Testis (tissue), 3 donors: Measurements from ENCODE around the gene BNC2. TPM values are rescaled to one million over a fixed set of nuclear protein-coding genes. Genes with fewer than 3 reads are reported as not detected.

ENCODE experiments used
- DNase-seq: peaks from one replicate; pipeline ENCODE4 v3.0.0-alpha.2; 2019
- H3K27ac ChIP-seq, 2 donors: fragments of 200-600 bp; sonication (generic); one replicate each; pipeline ENCODE4 v1.5.1; 2019
- H3K27me3 ChIP-seq: fragments of 200-600 bp; sonication (generic); one replicate; pipeline ENCODE4 v1.5.1; 2019
- H3K36me3 ChIP-seq: fragments of 200-600 bp; sonication (generic); one replicate; pipeline ENCODE4 v1.5.1; 2017; ENCODE audit warnings: low read depth; ENCODE audit errors: missing control alignments
- H3K4me1 ChIP-seq: fragments of 200-600 bp; sonication (generic); one replicate; pipeline ENCODE4 v1.5.1; 2019
- H3K4me3 ChIP-seq, 2 donors: fragments of 200-600 bp; sonication (generic); one replicate each; pipeline ENCODE4 v1.5.1; 2017 to 2019
- H3K9me3 ChIP-seq: fragments of 200-600 bp; sonication (generic); one replicate; pipeline ENCODE4 v1.5.1; 2017
- POLR2A ChIP-seq: fragments of 450-650 bp; IDR thresholded peaks from one replicate; pipeline ENCODE4 v1.6.1; 2017; ENCODE audit warnings: antibody characterized with exemption, mild to moderate bottlenecking, moderate library complexity
- WGBS, 2 donors: methylation state at CpG; one replicate each; pipeline ENCODE4 v1.1.5; 2018; 5-methylcytosine and 5-hydroxymethylcytosine counted together
- intact Hi-C: fragments of 100-400 bp; cut with DNase I; formaldehyde crosslinking; loops from one replicate; pipeline ENCODE4 v1.15.1; 2023; ENCODE audit warnings: low total_unique reads
- polyA plus RNA-seq: library from polyadenylated mRNA; stranded (reverse); fragments of 350-450 nt; fragmentation: Illumina TruSeq; extraction: RNeasy Lipid Tissue Mini Kit (QIAGEN cat#74804); gene quantifications from one replicate; pipeline ENCODE4 v1.2.3, GENCODE V29; 2014; ENCODE audit warnings: low read depth, low replicate concordance; ENCODE audit not compliant: insufficient read depth
- total RNA-seq, 2 donors: library from RNA; depleted of rRNA; stranded (reverse); fragments of >200 nt; gene quantifications; one replicate each; pipeline ENCODE4 v1.2.3, GENCODE V29; 2016
- TF ChIP-seq, protein P1 (sequence below), 3 experiments: fragments of 450-650 bp in 2 of 3; fragments of 200-600 bp in 1 of 3; sonication (generic) in 1 of 3; IDR thresholded peaks; one replicate each; pipeline ENCODE4 v1.5.1; 2016 to 2019; ENCODE audit warnings: antibody characterized with exemption in 3 of 3, mild to moderate bottlenecking in 2 of 3, moderate library complexity in 1 of 3

The BNC2 gene
- total and polyA plus RNA-seq, 3 donors from 2014 or later, result 14.6 to 35.2 (median 32.0) TPM

DNA sequence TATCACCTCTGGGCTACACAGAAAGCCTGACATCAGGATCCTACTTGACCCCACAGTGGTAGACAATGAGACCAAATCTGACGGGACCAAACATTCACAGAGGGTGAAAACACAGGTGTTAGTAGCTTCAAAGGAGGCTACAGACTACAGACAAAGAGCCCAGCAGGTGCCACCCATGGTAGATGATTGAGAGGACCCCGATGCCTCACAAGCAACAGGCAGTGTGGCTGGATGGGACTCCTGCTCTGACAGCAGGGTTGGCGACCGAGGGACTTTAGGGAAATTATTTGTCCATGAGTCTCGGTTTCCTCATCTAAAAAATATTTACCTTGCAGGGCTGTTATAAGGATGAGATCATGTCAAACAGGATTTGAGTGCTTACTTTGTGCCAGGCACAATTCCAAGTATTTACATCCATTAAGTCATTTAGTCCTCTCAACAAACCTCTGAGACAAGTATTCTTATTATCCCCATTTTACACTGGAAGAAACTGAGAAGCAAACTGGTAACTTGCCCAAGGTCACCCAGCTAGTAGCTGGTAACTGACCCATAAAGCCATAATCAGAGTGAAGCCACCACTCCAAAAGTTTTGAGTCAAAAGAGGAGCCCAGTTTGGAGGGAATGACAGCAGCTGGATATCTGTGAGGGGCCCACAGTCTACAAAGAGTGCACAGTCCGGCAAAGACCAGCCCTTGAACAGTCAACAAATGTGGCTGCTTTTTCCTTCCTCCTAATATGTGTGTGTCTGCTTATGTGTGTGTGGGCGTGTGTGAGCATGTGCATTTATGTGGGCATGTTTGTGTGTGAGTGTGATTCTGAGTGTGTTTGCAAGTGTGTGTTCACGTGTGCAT lies 502.0 kb downstream of the BNC2 start:
- intact Hi-C loops, result no loop called here
- Histone ChIP-seq H3K4me1 (no peaks in the 10 kb centered on the region), H3K27ac (no peak overlapping the region), H3K27me3 (no peaks in the 10 kb centered on the region), H3K36me3 (no peaks in the 10 kb centered on the region), H3K9me3 (no peaks in the 10 kb centered on the region), H3K4me3 (no peak overlapping the region)
- DNase-seq, result no peak
- 91 to 93% methylated on average over 8 of the region's 8 CpGs for WGBS, 2 donors
- TF ChIP-seq, protein P1, sequence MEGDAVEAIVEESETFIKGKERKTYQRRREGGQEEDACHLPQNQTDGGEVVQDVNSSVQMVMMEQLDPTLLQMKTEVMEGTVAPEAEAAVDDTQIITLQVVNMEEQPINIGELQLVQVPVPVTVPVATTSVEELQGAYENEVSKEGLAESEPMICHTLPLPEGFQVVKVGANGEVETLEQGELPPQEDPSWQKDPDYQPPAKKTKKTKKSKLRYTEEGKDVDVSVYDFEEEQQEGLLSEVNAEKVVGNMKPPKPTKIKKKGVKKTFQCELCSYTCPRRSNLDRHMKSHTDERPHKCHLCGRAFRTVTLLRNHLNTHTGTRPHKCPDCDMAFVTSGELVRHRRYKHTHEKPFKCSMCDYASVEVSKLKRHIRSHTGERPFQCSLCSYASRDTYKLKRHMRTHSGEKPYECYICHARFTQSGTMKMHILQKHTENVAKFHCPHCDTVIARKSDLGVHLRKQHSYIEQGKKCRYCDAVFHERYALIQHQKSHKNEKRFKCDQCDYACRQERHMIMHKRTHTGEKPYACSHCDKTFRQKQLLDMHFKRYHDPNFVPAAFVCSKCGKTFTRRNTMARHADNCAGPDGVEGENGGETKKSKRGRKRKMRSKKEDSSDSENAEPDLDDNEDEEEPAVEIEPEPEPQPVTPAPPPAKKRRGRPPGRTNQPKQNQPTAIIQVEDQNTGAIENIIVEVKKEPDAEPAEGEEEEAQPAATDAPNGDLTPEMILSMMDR (IDR thresholded peaks at IDR 0.05), result no peak
- no peak for TF ChIP-seq POLR2A

DNA sequence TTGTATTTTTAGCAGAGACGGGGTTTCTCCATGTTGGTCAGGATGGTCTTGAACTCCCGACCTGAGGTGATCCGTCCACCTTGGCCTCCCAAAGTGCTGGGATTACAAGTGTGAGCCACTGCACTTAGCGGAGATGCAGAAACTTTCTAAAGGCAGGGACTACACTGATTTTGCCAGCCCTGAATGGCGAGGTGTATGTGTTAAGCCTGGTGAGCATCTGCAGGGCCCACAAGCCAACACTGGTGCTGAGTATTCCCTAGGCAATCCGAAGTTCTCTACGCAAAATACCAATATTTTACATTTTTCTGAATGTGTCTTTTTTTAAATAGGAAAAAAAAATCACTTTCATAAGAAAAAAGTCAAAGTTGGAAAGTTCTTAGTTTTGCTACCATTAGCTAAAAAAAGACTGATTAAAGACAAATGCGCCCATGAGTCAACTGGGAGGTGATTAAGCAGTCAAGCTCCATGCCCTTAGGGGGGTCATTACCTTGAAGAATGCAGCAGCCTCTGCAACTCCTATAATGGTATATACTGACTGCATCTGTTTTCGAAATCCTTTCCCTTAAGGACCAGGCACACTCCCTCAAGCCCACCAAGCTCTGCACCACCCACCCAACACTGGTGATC lies 502.8 kb downstream of the BNC2 start:
- no peak for TF ChIP-seq POLR2A
- TF ChIP-seq, protein P1 (IDR thresholded peaks at IDR 0.05), result no peak
- 93% methylated on average over 9 of the region's 9 CpGs for WGBS, 2 donors
- H3K4me1 ChIP-seq, result no peaks in the 10 kb centered on the region
- no peaks in the 10 kb centered on the region for H3K27me3 ChIP-seq
- H3K4me3 ChIP-seq, result no peak overlapping the region
- H3K27ac ChIP-seq, result no peak overlapping the region
- no peaks in the 10 kb centered on the region for H3K36me3 ChIP-seq
- no peaks in the 10 kb centered on the region for H3K9me3 ChIP-seq
- DNase-seq, result no peak
- intact Hi-C loops, result no loop called here

DNA sequence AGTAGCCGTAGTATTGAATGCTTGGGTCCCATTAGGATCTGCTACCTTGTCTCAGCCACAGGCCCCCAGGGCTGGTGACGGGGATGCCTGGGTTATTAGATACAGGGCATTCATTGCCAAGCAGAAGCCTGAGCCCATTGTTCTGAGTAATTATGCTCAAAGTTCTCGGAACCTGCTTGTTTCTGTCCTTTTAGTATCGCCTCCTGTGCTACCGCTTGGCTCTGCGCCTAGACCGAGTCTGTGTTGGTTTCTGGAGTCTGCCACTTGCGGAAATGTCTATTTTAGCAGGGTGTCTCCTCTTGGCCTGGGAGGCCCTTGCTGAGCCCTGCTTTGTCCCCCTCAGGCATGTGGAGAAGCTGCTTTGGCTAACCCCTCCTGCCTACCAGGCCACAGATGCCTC lies 506.1 kb downstream of the BNC2 start:
- TF ChIP-seq POLR2A, result no peak
- TF ChIP-seq, protein P1 (IDR thresholded peaks at IDR 0.05), result no peak
- DNase-seq, result no peak
- Histone ChIP-seq H3K27me3 (no peaks in the 10 kb centered on the region), H3K9me3 (no peaks in the 10 kb centered on the region), H3K4me3 (no peak overlapping the region), H3K36me3 (no peaks in the 10 kb centered on the region), H3K27ac (no peak overlapping the region), H3K4me1 (no peaks in the 10 kb centered on the region)
- WGBS, 2 donors, result 72 to 84% methylated on average over 8 of the region's 8 CpGs
- intact Hi-C loops, result no loop called here

DNA sequence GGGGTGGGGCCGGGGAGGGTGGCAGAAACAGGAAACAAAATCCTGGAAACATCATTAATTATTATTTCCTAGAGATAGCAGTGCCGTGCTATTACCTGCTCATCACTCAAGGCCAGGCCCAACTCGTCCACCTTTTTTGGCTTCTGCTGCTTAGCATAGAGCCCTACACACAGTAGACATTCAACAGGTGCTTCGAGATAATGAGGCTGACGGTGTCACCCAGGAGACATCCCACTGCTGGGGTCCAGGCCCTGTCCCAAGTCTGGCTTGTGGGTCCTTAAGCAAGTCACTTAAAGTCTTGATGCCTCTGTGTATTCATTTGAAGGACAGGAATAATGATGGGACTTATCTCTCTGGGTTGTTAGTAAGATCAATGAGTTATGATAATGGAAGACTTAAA lies 506.6 kb downstream of the BNC2 start:
- TF ChIP-seq, protein P1 (IDR thresholded peaks at IDR 0.05), result no peak
- no peak for TF ChIP-seq POLR2A
- intact Hi-C loops, result no loop called here
- no peak for DNase-seq
- Histone ChIP-seq H3K4me1 (no peaks in the 10 kb centered on the region), H3K27me3 (no peaks in the 10 kb centered on the region), H3K4me3 (no peak overlapping the region), H3K36me3 (no peaks in the 10 kb centered on the region), H3K27ac (no peak overlapping the region), H3K9me3 (no peaks in the 10 kb centered on the region)
- 86% methylated on average over 5 of the region's 5 CpGs for WGBS, 2 donors
